Measurements from ENCODE around the gene TEX36.
"Not testable (repeated sequence)": the region's sequence is repeated elsewhere in the genome, so short reads cannot be mapped to it uniquely, and the experiment has no call there.

Gene TEX36

DNA sequence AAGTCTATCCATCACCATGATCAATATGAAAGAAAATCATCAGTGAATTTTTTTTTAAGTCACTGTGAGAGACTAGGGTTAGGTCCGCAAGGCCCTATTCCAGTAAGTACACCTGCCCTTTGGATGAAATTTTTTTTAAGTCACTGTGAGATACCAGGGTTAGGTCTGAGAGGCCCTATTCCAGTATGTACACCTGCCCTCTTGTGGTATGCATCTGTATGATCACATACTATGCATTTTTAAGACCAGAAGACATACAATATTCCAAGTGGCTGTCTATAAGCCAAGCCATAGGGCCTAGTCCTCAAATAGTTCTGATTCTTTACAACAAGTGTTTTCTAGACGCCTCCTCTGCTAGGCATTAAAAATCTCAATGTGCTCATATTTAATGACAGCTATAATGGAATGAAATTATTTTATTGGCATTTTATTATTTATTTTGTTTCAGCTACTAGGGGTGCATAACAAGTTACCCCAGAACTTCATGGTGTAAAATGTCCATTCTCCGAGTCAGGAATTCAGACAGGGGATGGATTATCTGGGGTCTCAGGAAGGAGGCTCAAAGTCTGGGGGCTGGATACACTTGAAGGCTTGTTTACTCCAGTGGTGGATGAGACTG, 53.1 kb downstream of the TEX36 start:
- DNase-seq (ENCODE audit: low spot score) = no peak

DNA sequence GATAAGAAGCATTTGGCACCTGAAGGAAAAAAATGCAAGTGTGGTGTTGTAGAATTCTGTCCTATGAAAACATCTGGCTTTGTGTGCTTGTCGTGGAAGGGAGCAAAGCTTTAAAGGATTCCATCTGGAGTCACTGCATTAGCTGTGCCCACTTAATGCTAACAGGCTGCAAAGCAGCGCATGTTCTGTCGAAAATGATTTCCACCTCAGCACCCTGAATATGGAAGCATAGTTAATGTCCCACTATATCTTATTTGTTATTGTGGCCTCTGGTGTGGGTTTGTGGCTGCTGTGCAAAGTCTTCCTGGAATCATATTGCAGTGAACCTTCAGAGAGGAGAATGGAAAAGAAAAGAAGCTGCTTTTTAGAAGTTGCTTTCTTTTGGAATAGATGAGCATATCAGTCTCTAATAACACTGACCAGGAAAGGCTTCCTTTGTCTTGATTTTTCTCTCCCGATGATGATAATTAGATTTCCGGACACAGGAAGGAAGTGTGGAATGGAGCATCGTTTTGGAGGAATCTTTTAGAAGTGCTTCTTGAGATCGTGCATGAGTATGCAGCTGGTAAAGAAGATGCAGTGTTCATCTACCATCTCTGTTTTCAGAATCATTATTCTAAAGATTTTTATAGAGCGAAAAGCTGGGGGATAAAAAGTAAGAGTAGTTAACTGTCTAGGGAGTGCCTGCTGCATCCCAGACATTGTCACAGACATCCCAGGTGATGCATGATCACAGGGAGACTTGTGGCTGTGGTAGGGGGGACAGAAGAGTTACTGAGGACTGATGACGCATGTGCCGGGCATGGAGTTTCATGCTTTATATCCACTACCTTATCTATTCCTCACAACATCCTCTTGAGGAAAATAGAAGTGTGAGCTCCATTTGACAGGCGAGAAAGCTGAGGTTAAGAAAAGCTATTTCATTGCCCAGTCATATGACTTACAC, 54.6 kb downstream of the TEX36 start:
- DNase-seq (ENCODE audit: low spot score) = no peak

DNA sequence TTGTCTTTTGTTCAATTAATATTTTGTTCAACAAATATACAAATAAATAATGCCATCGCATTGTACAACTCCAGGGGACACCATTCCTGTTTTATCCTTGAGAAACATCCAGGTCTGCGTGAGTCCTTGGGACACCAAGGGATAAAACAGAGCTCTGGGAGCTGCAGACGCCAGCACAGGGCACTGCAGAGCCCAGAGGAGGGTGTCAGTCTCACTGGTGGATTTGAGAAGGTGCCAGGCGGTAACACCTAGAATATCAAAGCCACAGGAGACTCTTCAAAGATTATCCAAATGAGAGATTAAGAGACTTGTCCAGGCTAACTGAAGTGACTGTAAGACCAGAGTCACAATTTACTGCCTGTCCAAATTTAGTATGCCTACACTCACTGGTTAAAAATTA, 55.3 kb downstream of the TEX36 start:
- no peak for DNase-seq (ENCODE audit: low spot score)

DNA sequence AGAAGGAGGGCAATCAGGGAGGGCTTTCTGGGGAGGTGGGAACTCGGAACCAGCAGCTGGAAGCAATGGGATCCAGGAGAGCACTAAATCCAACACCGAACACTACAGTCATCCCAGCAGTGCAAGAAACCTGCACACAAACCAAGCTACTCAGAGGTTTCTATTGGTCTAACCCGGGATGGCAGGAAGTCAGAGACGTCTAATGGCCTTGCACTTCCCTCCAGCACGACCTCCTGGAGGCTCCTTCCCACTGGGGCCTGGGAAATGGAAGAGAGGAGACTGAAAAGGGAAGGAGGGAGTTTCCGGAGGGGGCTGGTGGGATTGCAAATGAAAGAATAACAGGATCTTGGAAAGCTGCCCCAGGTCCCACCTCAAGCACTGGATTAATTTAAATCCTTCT, 56.3 kb downstream of the TEX36 start:
- no peak for DNase-seq (ENCODE audit: low spot score)

DNA sequence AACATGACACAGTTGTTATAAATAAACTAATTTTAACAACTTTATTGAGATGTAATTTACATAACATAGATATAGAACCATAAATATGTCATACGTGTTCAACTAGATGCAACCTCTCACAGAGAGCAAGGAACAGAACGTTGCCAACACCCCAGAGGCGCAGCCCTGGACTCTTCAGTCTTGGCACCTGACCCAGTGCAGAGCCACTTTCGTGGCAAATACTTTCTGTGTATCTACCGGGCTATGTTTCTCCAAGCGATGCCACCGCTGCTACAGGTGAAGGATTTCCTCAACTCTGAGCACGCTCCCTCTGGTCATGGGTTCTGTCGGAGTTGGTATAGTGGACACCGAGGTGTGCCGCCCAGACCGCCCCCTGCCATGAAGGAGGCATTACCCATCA, 57.4 kb downstream of the TEX36 start:
- DNase-seq (ENCODE audit: low spot score) = no peak

DNA sequence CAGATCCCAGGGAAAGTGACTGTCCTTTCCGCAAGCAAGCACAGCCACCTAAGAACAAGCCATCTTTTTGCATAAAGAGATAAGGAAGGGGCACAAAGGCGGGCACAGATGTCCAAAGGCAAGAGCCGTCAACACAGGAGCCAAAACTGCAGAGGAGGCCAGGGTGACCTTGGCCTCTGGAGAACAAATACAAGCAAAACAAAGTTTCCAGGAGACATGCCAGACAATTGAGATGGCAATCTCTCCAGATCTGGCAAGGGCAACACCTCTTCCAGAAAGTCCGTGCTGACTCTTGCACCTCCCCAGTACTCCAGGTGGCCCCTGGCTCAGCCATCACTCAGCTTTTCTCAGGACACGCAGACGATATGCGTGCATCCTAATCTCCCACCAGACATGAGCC, 58.2 kb downstream of the TEX36 start:
- DNase-seq (ENCODE audit: low spot score) = no peak

DNA sequence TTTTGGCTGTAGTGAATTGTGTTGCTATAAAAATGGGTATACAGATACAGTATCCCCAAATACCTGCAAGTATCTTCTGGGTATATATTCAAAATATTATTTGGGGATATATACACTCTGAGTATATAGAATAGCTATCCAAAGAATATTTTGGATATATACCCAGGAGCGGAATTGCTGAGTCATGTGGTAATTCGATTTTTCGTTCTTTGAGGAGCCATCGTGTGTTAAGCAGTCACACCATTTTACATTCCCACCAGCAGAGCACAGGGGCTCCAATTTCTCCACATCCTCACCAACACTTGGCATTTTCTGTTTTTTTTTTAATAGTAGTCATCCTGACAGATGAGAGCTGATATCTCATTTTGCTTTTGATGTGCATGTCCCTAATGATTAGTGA, 61.9 kb downstream of the TEX36 start:
- no peak for DNase-seq (ENCODE audit: low spot score)

DNA sequence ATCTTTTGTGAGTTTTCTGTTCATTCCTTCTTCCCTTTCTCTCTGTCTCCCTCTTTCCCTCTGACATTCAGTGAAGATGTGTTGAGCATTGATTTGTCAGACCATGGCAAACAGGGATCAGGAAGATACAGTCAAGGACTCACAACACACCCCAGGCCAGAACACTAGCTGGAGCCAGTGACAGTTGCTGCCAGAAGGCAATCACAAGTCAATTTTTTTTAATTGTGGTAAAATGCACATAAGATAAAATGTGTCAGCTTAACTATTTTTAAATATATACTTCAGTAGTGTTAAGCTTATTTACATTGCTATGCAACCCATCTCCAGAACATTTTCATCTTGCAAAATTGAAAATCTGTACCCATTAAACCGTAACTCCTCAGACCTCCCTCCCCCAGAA, 62.6 kb downstream of the TEX36 start:
- no peak for DNase-seq (ENCODE audit: low spot score)

DNA sequence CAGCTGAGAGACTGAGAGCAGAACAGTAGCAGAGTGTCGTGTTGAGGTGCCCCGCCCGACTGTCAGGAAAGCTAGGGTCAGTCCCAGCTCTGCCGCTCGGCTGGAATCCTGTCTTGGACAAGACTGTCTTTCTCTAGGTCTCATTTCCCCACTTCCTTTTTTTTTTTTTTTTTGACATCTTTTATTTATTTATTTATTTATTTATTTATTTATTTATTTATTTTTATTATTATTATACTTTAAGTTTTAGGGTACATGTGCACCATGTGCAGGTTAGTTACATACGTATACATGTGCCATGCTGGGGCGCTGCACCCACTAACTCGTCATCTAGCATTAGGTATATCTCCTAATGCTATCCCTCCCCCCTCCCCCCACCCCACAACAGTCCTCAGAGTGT, 69.9 kb downstream of the TEX36 start:
- DNase-seq (ENCODE audit: low spot score) = not testable (repeated sequence)

DNA sequence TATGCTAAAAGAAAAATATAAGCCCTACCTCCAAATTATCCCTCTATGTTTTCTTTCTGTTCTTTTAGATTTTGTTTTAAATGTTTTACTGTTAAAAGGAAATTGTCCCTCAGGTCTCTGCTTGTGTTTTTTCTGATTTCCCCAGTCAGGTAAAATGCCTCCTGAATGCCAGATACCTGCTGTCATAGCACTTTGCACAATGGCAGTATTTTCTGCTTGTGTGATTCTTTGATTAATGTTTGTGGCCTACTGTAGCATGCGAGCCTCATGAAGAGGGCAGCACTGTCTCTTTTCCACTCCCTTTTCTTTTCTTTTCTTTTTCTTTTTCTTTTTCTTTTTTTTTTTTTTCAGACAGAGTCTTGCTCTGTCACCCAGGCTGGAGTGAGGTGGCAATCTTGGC, 71.2 kb downstream of the TEX36 start:
- no peak for DNase-seq (ENCODE audit: low spot score)

DNA sequence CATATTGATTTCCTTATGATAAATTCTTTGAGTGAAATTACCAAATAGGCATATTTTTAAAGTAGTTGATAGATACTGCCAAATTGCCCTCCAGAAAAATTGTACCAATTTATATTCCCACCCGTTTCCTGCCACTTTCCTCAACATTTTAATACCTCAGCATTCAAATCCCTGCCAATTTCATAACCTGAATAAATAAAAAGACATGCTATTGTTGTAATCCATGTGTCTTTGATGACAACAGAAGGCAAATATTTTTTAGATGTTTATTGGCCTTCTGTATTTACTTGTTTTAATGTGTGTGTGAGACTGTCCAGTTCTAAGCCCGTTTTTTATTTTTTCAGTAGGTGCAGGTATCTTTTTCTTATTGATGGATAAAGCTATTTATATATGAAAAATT, 71.7 kb downstream of the TEX36 start:
- DNase-seq (ENCODE audit: low spot score) = no peak

DNA sequence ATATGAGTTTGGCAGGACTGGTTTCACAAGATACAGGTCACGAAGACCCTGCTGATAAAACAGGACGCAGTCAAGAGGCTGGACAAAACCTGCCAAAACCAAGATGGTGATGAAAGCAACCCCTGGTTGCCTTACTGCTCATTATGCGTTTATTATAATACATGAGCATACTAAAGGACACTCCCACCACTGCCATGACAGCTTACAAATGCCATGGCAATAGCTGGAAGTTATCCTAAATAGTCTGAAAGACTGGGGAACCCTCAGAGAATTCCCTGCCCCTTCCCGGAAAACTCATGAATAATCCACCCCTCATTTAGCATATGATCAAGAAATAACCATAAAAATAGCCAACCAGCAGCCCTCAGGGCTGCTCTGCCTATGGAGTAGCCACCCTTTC, 73.1 kb downstream of the TEX36 start:
- DNase-seq (ENCODE audit: low spot score) = no peak

DNA sequence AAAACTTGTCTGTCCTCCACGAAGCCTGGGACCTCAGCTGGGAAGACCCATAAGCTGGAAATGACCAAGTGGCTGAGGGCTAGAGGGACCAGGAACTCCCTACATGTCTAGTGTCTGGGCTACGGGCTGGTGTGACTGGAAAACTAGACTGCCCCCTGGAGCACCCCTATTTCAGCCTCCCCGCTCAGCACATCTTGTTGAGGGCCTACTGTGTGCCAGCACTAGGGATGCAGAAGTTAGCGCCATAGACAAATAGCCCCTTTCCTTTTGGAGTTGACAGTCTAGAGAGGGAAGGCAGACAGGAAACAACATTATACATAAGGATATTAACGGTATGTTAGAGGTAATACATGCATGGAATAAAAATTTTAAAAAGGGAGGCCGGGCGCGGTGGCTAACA, 74.5 kb downstream of the TEX36 start:
- no peak for DNase-seq (ENCODE audit: low spot score)

DNA sequence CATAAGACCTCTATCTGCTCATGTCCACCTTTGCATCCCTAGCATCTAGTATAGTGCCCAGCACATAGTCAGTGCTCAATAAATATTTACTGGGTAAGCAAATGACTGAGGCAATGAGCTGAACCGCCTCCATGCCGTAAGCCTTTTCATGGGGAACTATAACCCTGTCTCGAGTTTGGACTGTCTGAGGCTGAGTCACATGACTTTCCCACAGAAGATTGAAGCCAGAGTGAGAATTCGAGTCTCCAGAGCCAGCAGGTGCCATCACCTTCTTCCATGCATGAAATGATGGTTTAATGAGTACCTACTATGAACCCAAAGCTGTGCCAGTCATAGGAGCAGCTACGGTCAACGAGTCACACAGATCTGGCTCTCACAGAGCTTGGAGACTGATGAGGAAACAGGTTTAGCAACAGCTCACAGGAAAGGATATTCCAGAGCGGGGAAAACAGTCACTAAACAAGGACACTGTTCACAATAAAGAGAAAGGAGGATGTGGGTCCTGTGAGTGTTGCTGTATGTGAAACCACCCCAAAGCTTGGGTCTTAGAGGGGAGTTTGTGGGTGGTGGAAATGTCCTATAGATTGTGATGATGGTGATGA, 75.2 kb downstream of the TEX36 start:
- no peak for DNase-seq (ENCODE audit: low spot score)

DNA sequence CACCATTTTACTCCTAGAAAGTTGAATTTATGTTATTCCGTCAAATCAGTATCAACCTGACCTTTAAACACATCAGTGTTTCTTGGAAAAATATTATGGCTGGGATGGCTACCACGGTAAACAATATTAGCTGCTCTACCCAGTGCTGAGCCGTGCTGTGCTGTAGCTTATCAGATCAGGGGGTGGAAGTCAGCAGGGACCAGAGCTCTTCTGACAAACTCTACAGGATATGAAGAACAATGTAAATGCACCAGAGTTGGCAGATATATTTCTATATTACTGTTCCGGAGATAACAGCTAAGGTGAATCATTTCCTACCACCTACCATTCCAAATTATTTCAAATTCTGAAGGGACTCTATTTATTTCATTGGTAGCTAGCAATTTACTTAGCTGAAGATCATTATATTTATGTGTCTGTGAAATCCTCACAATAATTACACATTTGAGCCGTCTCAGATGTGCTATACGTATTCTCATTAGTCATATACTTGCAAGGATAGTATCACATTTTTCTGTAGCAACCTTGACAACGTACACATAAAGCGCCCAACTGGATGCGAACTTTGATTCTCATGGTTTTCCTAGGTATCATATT, 76.5 kb downstream of the TEX36 start:
- DNase-seq (ENCODE audit: low spot score) = no peak
